GM19372 (cell line): ENCODE data around the gene CMTM1.

Experiments used
- ATAC-seq: cut with Tn5 transposase; IDR thresholded peaks from one replicate; pipeline ENCODE4 v1.9.1; 2021; ENCODE audit warnings: mild to moderate bottlenecking, low read depth, moderate library complexity; ENCODE audit not compliant: unreplicated experiment

CMTM1 gene

DNA sequence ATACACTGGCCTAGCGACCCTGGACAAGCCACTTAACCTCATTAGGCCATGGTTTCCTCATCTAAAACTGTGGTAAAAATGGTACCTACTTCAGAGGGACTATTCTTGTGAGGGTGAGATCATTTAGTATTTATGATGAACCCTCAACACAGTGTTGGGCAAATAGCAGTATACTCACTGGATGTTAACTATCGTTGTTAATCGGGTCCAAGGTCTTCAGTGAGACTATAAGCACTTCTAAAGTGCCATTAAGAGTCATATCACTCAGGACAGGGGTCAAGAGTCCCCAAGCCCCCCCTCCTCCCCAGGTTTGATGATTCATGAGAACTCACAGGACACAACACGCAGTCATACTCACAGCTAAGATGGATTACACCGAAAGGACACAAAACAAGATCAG lies 27.3 kb upstream of the CMTM1 start:
- ATAC-seq: no peak

DNA sequence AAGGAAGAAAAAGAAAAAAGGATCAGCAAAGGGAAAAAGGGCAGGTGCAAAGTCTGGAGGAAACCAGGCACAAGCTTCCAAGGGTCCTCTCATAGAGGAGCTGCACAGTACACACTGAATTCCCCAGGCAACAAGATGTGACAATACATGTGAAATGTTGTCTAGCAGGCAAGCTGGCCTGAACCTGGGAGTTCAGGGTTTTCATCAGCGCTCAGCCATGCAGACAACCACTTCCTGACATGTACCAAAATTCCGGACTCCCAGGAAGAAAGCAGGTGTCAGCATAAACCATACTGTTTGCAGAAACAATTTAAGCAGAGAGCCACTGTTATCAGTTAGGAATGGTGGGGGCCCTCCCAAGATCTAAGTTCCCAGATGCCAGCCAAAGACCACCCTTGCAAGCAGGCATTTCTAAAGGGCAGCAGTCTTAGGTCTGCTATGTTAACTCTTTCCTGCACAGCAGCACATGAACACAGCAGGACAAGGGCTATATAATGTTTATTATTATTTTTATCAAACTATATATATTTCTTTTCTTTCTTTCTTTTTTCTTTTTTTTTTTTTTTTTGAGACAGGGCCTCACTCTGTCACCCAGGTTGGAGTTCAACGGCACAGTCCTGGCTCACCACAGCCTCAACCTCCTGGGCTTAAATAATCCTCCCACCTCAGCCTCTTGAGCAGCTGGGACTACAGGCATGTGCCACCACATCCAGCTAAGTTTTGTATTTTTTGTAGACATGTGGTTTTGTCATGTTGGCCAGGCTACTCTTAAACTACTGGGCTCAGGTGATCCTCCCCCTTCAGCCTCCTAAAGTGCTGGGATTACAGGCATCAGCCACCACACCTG lies 26.4 kb upstream of the CMTM1 start:
- ATAC-seq: peak; percentile 70

DNA sequence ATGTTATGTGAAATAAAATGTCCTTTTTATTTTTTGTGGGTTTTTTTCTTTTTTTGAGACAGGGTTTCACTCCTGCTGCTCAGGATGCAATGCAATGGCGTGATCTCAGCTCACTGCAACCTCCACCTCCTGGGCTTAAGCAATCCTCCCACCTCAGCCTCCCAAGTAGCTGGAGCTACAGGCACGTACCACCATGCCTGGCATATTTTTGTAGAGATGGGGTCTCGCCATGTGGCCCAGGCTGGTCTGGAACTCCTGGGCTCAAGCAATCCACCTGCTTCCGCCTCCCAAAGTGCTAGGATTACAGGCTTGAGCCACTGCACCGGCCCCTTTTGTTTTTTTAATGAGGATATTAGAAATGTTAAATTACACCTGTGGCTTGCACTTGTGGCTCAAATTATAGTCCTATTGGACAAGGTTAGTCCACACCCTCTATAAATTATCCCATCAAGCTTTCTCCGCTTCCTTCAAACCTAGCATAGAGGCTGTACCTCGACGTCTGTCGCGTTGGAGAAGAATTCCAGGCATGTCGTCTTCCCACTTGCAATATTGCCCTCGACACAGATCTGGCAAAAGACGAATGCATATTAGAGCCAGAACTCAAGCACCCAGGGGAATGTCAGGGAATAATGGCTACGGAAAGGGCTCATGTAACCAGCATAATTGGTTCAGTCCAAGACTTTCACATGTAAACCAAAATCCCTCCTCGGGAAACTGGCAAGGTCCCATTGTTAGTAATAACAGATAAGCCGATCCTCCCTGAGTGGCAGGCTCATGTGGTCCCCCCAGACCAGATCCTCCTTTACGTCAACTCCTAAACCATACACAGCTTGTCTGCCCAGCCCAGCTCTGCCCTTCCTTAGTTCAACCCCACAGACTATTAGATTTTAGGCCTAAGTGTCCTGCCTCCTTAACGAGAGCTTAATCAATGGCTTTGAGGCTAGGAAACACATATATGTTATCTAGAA lies 24.6 kb upstream of the CMTM1 start:
- ATAC-seq: no peak

DNA sequence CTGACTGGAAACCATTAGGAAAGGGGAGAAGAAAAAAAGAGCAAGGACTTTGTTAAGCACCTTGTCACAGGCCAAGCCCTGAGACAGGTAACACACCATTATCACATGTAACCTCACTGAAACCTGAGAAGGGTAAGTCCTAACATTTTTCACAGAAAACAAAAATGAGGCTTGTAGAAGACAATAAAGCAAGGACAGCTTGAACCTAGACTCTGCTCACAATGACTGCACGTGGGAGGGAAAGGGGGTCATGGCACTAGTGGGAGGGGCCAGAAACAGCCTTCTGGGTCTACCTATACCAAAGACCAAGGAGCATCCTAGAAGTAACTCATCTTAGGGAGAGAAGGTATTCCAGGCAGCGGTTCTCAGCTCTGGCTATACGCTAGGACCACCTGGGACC lies 23.8 kb upstream of the CMTM1 start:
- ATAC-seq: no peak

DNA sequence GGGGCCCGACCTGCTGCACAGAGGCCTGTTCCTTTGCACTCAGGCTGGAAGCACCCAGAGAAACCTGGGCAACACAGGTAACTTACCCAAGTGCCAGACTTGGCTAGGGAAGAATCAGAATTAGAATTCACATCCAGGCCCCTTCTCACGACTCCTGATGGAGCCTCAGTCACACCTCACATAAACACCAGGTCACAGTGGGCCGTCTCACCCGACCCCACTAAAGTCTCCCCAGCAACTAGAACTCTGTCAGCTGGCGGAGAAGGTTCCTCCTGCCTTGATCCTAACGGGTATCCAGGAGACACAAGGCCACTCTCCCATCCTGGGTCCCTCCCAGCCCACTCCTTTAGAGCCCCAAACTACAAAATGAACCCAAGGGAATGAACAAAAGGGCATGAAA lies 22.7 kb upstream of the CMTM1 start:
- no peak for ATAC-seq

DNA sequence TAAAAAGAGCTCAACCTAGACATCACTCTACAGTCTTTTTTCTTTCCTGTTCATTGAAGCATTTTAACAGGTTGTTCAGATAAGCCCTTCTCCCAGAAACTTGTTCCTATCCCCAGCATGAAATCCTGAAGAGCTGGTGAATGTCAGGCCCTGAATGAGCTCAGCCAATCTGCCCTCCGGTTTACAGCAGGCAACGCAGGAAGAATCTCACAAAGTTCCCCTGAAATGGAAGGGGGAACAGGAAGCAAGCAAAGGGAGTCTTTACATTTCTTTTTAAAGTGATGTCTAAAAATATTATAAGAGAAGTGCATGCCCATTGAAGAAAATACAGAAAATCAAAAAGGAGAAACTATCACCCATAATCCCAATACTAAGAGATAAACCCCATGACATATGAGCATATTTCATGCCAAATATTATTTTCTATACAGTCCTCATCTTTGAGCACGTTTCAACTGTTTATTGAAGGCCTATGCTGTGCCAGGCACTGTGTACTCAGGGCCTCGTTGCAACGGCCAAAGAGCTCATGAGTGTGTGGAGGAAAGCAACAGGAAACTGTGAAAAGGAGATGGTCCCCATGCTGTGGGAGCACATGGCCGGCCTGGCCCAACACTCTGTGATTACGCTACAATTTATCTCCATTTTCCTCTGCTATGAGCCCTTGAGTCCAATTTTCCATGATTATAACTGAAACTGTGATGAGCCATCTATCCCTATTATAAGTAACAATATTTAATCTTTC lies 22.1 kb upstream of the CMTM1 start:
- no peak for ATAC-seq

DNA sequence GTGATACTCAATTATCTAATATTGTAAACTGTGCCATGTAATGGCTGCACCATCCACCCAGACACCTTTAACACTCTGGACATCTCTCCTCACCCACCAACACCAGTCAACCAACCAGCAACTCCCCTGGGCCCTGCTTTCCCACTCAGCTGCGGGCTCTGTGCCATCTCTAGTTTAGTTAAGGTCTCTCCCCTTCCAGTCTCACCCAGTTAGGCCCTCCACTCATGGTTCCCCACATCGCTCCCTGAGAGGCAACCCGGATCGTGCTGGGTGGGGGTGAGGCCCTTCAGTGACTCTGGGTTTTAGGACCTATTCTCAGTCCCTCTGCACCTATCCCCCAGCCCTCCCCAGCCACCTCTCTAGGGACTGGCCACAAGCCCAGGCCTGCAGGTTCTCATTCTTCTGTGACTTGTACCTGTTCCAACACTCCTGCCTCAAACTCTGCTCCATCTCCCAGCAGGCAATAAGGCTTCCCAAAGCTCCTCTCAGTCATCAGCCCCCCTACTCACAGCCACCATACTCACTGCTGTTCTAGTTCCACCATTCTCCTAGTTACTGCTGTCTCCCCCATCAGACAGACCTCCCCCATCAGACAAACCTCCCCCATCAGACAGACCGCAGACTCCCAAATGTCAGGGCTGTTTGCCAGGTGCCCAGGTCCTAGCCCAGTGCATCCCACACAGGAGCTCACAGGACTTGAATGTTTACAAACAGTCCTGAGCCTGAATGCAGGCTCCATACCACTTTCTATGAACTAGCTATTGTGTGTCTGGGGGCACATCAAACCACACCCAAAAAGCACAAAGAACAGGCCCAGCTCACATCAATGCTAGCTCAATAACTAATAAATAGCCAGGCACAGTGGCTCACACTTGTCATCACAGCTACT lies 18.9 kb upstream of the CMTM1 start:
- ATAC-seq: no peak

DNA sequence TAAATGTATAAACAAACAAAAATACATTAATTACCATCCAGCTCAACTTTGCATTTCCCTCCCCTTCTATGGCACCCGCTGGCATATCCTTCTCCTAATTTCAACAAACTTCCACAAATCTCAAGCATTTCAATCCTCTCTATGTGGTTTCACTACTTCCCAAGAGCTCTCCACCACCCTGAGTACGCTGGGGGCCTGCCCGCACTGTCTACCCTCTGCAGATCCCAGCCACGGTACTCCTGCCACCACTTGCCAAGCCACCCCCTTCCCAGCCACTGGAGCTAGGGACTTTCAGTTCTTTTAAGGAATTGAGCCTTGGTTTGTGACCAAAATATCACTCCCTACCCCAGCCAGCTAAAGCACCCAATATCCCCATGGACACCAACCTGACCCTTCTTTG lies 18.2 kb upstream of the CMTM1 start:
- no peak for ATAC-seq

DNA sequence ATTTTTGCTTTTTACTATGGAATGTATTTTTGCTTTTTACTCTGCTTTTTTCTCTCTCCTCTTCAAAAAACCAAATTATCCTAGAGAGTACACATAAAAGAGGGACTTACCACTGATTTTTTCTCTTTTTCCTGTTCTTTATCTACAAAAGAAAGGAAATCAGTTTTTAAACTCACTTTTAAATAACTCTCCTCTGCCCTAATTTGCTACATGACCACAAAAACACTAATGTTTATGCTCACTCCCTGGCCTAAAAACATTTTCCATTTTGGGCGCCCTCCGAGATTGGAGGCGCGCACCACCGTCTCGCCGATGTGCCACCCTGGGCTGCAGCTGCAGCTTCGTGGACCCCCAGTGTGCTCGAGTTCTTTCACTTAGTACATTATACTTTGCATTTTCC lies 17.4 kb upstream of the CMTM1 start:
- no peak for ATAC-seq

DNA sequence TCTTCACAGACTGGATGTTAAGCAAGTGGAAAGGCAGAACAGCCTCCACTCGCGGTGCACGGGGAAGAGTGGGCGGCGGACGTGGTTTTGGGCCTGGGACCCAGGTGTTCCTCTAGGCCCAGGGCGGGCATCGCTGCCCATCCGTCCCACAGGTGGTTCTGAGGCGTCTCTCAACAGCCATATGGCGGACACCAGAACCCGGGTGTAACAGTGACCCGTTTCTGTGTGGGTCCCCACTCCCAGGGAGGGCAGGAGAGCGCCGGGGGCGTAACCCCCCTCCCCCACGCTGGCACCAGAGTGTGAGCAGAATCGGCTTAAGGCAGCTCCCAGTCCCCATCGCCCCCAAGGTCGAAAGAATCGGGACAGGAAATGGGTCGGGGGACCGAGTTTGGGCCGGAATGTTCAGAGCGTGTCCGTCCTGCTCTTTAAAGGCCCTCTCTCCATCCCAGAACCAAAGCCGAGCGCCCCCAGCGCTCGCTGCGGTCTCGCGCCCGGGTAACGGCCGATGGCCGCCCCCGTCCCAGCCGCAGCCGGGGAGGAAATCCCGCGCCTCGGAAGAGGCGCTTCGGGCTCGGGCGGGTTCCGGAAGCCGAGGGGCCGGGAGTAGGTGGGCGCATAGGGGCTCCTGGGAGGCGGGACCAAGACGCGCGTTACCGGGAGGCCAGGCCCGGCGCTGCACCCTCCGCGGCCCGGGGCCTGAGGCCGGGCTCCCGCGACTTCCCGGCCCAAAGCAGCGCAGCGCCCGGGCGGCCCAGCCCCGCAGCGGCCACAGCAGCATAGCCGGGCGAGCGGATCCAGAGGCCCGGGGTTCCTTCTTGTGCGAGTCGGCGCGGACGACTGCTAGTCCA lies 16.7 kb upstream of the CMTM1 start, which contains the start of gene TK2:
TSS of gene TK2 (minus strand) at position 839 of the 848 bp plus-strand sequence. CDS start at position 778, 61 bp downstream.
- no peak for ATAC-seq

DNA sequence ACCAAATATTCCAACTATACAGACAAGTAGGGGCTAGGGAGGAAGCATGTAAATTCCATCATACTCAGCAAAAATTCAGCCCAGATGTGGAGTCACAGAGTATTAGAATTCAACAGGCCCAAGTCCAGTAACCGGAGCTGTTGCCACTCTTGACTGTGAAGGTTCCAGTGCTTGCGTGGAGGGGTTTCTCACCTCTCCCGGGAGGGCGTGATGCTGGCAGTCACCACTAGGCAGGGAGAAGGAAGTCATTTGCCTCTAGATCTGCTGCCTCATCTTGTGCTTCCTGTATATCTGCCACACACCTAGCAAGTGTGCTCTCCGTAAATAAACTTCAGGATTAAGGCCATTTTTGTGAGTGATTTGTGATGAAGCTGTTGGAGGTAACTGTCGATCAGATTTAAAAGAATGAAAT lies 14.9 kb upstream of the CMTM1 start:
- ATAC-seq: no peak

DNA sequence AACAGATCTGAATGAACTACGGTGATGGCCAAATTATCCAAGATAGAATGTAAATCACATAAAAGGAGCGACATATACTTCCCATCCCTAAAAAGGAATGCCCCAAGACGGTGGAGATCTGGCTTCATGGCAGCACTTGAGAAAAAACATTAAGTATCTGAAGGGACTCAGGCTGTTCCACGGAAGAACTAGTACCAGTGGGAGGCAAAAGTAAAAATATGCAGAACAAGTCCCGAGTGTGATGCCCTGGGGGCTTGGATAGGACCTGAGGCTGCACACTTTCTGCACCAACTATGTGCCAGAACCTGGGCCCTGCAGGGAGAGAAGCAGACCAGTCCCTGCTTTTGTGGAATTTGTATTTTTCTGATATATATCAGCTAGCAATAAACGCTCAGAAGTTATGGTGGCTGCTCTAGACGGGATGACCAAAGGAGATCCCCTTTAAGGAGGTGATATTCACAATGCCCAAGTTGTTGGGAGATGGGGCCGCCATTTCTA lies 14.4 kb upstream of the CMTM1 start:
- no peak for ATAC-seq

DNA sequence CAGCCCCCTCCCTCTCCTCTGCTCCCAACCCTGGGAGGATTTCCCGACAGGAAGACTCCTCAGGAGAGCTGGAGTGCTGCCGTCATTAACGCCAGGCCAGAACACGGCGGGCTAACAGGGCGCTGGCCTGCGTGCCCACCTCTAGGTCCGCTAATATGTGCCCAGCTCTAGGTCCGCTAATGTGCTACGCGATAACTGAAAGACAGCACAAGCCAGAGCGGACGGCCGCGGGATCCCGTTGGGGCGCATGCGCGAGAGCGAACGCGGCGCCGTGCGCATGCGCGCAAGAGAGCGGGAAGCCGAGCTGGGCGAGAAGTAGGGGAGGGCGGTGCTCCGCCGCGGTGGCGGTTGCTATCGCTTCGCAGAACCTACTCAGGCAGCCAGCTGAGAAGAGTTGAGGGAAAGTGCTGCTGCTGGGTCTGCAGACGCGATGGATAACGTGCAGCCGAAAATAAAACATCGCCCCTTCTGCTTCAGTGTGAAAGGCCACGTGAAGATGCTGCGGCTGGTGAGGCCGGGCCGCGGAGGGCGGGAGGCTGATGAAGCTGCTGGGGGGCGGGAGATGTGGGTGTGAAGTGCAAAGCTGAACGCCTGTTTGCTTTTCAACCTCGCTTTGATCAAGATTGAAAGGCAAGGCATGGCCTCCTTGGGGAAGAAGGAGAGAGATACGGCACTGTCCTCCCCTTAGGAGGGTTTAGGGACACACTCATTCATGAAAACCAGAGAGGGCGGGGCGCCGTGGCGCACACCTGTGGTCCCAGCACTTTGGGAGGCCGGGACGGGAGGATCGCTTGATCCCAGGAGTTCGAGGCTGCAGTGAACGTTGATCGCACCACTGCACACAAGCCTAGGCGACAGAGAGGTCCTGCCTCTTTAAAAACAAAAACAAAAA lies 13.7 kb upstream of the CMTM1 start, which contains the start of gene CKLF:
TSS of gene CKLF (plus strand) at position 291 of the 892 bp plus-strand sequence. CDS start at position 431, 140 bp downstream.
- ATAC-seq: peak; percentile 69

DNA sequence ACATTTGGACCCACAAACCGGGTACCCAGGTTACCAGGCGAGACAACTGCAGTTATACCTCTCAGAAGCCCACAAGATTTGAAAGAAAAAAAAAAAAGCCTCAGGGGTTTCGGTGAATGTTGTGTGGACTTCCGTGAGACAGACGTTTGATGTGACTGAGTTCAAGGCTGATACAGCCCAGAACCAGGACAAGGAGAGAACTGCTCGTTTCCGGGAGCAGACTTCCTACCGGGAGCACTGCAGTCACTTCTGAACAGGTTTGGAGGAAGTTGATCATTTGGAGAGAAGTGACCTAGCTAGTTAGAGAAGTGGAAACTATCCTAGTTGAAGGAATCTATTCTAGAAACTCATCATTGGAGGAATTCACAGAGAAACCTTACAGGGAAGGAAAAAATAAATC lies 13.0 kb upstream of the CMTM1 start:
- no peak for ATAC-seq

DNA sequence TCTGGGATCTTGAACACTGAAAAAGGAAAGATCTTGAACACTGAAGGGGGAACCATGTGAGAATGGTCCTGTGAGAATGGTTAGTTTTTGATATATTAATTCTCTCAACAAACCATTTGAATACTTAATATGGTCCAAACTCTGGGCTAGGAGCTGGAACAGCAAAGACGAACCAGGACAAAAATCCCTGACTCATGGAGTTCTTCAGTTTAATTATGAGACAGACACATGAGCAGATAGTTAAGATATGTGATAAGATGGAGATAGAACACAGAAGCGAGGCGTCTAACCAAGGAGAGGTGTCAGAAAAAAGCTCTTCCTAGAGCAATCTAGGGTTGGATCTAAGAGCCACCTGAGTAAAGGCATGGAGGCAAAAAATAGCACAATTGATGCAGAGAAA lies 12.2 kb upstream of the CMTM1 start:
- ATAC-seq: no peak

DNA sequence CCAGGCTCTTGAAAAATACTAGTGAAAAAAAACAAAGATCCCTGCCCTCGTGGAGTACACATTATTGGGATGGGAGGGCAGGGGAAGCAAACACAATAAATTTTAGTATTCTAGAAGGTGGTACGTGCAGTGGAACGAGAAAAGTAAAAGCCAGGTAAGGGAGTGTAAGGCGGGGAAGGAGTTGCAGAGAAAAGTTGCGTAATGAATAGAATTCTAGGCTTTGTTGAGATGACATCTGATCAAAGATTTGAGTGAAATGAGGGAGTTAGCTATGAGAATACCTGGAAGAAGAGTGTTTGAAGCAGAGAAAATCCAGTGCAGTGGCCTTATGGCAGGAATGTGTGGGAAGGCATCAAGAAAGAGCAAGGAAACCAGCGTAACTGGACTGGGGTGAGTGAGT lies 11.7 kb upstream of the CMTM1 start:
- ATAC-seq: no peak

DNA sequence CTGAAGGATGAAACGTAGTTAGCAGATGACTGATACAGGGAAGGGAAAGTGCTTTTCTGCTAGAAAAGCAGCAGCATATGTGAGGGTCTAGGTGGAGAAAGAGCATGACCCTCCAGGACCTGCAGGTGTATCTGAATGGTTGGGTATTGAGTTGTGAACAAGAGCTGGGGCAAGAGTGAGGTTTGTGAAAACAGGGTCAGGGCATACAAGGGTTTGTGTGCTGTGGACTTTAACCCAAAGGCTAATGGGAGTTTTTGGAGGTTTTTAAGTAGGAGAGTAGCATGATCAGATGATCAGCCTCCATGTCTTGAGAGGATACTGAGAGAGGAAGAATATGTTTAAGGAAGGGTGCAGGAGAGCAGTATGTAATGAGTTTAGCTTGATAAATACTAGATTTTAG lies 6.1 kb upstream of the CMTM1 start:
- no peak for ATAC-seq
